ENCODE data around the gene AKAP6. TPM values are rescaled to one million over a fixed set of nuclear protein-coding genes. Genes with fewer than 3 reads are reported as not detected.

The AKAP6 gene
- total and polyA plus RNA-seq, 2 of the 8 experiments (the other 6 are each of a cell fraction or from before 2014, with no cell fraction given): 0.09 to 0.89 TPM

- no peak for TF ChIP-seq ZNF274 (IDR thresholded peaks at IDR 0.05; ENCODE audit: borderline replicate concordance, extremely low read depth, low read length)
These were observed 337.2 kb downstream of the AKAP6 start (continued) for GRCh38 chr14:32666308-32666707.
